Pancreas (tissue), 10 donors: Measurements from ENCODE around the gene PTPN1. TPM values are rescaled to one million over a fixed set of nuclear protein-coding genes. Genes with fewer than 3 reads are reported as not detected.

Experiments
- ATAC-seq, 4 donors: fragments of 200-7000 bp; cut with Tn5 transposase; one replicate each; pipeline versions ENCODE4 v1.8.0 to v1.9.1; 2020; ENCODE audit warnings: mild to moderate bottlenecking in 4 of 4, moderate library complexity in 4 of 4
- DNase-seq, 6 donors: peaks; one replicate each; pipeline ENCODE4 v3.0.0-alpha.2; 2020
- FAIRE-seq: peaks from 2 replicates; lab custom pipeline; 2012; peaks lifted over from hg19 to GRCh38; lab: Jason Lieb, UNC
- H3K27ac ChIP-seq, 4 donors: fragments of 200-600 bp; sonication (generic); 1 replicate in 3 of 4; 2 replicates in 1 of 4; pipeline versions ENCODE4 v1.5.0 to v1.8.0; 2020
- H3K27me3 ChIP-seq, 4 donors: fragments of 200-600 bp; one replicate each; pipeline ENCODE4 v1.8.0; 2021
- H3K36me3 ChIP-seq, 3 donors: fragments of 200-600 bp; sonication (generic) in 1 of 3; one replicate each; pipeline versions ENCODE4 v1.5.0 to v1.8.0; 2020 to 2021
- H3K4me1 ChIP-seq, 3 donors: fragments of 200-600 bp; one replicate each; pipeline ENCODE4 v1.8.0; 2021
- H3K4me3 ChIP-seq, 4 donors: fragments of 200-600 bp; sonication (generic) in 2 of 4; one replicate each; pipeline versions ENCODE4 v1.5.0 to v1.8.0; 2020 to 2021
- H3K9me3 ChIP-seq, 4 donors: fragments of 200-600 bp; one replicate each; pipeline ENCODE4 v1.8.0; 2021
- CTCF ChIP-seq, 4 donors: fragments of 200-600 bp; sonication (generic) in 3 of 4; IDR thresholded peaks; one replicate each; pipeline versions ENCODE4 v1.5.0 to v1.8.0; 2021; ENCODE audit warnings: antibody characterized with exemption in 4 of 4
- WGBS, 2 donors: extraction: QIAGEN DNeasy Blood & Tissue Kit; methylation state at CpG; one replicate each; pipeline ENCODE4 v1.1.7; 2013; 5-methylcytosine and 5-hydroxymethylcytosine counted together
- intact Hi-C, 3 donors: fragments of 100-400 bp; cut with DNase I; formaldehyde crosslinking; loops; one replicate each; pipeline versions ENCODE4 v1.11.1 to v1.14.2; 2022
- polyA plus RNA-seq, 2 donors: library from polyadenylated mRNA; stranded (reverse); fragments of 200-250 nt; gene quantifications; one replicate each; pipeline ENCODE4 v1.2.3, GENCODE V29; 2013
- total RNA-seq, 6 donors: library from RNA; stranded (reverse); fragmentation: NEBNext Ultra II Directional in 4 of 6; extraction: Animal tissue kit (Norgen Biotek cat#: 25700) in 4 of 6; gene quantifications; one replicate each; pipeline versions ENCODE4 v1.2.1 to v1.2.4, GENCODE V29; 2021 to 2023
- donor health status: healthy with polysubstance abuse.
- donor health status: DM: no; HTN: no; CAD: no; lungs with moderate emphysema.
- donor health status: DM: no; HTN: no; CAD: no.
- donor health status: control.
- donor health status: control.
- donor health status: Bipolar disorder and iron deficiency.
- donor health status: DM: yes; HTN: yes; CAD: no.
- donor health status: DM: no; HTN: no; CAD: no.
- donor health status: DM: no; HTN: no; CAD: no.
- donor health status: DM: yes; HTN: yes; CAD: no.

Gene PTPN1
- total and polyA plus RNA-seq, 8 donors = 6.0 to 12.4 (median 8.6) TPM

- Histone ChIP-seq H3K4me1 (peaks cover 0 to under 1% (median 0%) of the 10 kb centered on the region in 3 donors), H3K27me3 (no peaks in the 10 kb centered on the region), H3K36me3 (peaks cover 0 to 14% (median 8%) of the 10 kb centered on the region in 3 donors), H3K4me3 (no peak overlapping the region), H3K9me3 (no peaks in the 10 kb centered on the region), H3K27ac (no peak overlapping the region)
- ATAC-seq = no peak
- TF ChIP-seq CTCF (IDR thresholded peaks at IDR 0.05) = no peak
- FAIRE-seq = no peak
- intact Hi-C loops = no loop called here
- DNase-seq = no peak
- 82% methylated on average over 5 of the region's 5 CpGs for WGBS, 2 donors
Observed at GRCh38 chr20:50560867-50561266, 50.7 kb downstream of the PTPN1 start.

- no peaks in the 10 kb centered on the region for H3K27me3 ChIP-seq
- no peaks in the 10 kb centered on the region for H3K4me1 ChIP-seq
- intact Hi-C loops = no loop called here
- TF ChIP-seq CTCF (IDR thresholded peaks at IDR 0.05) = no peak
- no peak for DNase-seq
- H3K4me3 ChIP-seq = no peak overlapping the region
- peaks cover 0 to 14% (median 8%) of the 10 kb centered on the region in 3 donors for H3K36me3 ChIP-seq
- peak in 2 of 4 donors; percentile 42 to 63 for ATAC-seq
- no peak overlapping the region for H3K27ac ChIP-seq
- no peak for FAIRE-seq
- no peaks in the 10 kb centered on the region for H3K9me3 ChIP-seq
- WGBS, 2 donors = 92 to 93% methylated on average over 17 of the region's 17 CpGs
Observed at GRCh38 chr20:50561379-50562078, 51.3 kb downstream of the PTPN1 start.

- ATAC-seq = no peak
- 95 to 97% methylated on average over 7 of the region's 7 CpGs for WGBS, 2 donors
- H3K9me3 ChIP-seq = no peaks in the 10 kb centered on the region
- intact Hi-C loops = no loop called here
- H3K4me1 ChIP-seq = no peaks in the 10 kb centered on the region
- no peak for FAIRE-seq
- peaks cover 0 to 14% (median 8%) of the 10 kb centered on the region in 3 donors for H3K36me3 ChIP-seq
- no peak overlapping the region for H3K27ac ChIP-seq
- no peak for TF ChIP-seq CTCF (IDR thresholded peaks at IDR 0.05)
- no peak for DNase-seq
- H3K4me3 ChIP-seq = no peak overlapping the region
- no peaks in the 10 kb centered on the region for H3K27me3 ChIP-seq
Observed at GRCh38 chr20:50562262-50562701, 52.1 kb downstream of the PTPN1 start.

GRCh38 chr20:50563133-50563944 lies 53.2 kb downstream of the PTPN1 start:
- TF ChIP-seq CTCF (IDR thresholded peaks at IDR 0.05) = no peak
- intact Hi-C loops = no loop called here
- Histone ChIP-seq H3K9me3 (no peaks in the 10 kb centered on the region), H3K4me3 (no peak overlapping the region), H3K27me3 (no peaks in the 10 kb centered on the region), H3K27ac (no peak overlapping the region), H3K36me3 (peaks cover 0 to 19% (median 8%) of the 10 kb centered on the region in 3 donors), H3K4me1 (no peaks in the 10 kb centered on the region)
- DNase-seq (no peak), ATAC-seq (peak in 1 of 4 donors; percentile 20), FAIRE-seq (no peak)
- 88 to 91% methylated on average over 3 of the region's 3 CpGs for WGBS, 2 donors
